GM18511 (cell line): ENCODE data around the gene ARL15.

Experiments used
- ATAC-seq: cut with Tn5 transposase; IDR thresholded peaks from one replicate; pipeline ENCODE4 v1.9.1; 2021; ENCODE audit warnings: mild to moderate bottlenecking, moderate library complexity; ENCODE audit not compliant: unreplicated experiment

ARL15 gene

DNA sequence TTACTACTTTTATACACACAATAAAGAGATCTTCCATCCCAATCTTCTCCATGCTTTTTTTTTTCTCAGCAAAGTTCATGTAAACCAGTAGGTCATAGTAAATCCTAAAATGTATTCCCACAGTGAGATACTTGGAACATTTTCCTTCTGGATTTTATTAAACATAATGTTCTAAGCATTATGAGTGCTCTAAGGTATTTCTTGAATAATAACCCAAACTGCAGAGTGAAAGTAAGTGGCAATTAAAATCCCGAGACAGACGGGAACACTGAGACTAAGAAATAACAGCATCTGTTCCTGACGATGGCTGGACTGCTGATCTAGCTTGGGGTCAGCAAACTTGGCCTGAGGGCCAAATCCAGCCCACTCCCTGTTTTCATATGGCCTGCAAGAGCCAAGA lies 359.8 kb downstream of the ARL15 start:
- no peak for ATAC-seq

DNA sequence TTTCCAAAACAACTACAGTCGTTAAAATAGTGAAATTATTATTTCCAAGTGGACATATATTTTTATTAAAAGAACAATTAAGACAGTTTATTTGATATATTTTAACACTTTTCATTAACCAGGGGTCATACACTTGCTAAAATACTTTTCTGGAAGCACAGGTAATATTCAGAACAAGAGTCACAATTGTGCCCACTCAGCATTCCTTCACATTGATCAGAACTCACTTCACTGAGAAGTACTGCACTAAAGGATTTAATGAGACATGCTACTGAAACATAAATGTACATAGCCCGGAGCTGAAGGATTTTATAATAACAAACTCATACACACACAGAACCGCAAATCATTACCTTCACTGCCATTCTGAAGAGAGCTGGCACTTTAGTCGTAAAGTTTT lies 361.8 kb downstream of the ARL15 start:
- no peak for ATAC-seq

- ATAC-seq: no peak
These were observed 363.8 kb downstream of the ARL15 start for GRCh38 chr5:53946405-53947100.

DNA sequence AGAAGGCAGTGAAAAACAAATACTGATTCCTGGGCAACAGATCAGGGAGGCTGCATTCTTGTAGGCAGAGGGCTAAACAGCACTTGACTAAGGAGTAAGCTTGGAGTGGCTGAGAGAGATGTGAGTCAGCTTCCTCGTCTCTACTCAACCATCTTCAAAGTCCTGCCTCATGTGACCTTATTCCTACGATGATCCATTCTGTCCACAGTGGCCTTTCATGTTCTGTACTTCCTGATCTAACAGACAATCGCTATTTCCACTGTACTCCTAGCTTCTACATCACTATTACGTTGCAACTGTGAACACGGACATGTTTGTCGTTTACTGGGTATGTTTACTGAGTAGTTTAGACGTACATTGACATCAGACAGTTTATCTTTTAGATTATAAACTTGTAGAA lies 365.4 kb downstream of the ARL15 start:
- no peak for ATAC-seq

DNA sequence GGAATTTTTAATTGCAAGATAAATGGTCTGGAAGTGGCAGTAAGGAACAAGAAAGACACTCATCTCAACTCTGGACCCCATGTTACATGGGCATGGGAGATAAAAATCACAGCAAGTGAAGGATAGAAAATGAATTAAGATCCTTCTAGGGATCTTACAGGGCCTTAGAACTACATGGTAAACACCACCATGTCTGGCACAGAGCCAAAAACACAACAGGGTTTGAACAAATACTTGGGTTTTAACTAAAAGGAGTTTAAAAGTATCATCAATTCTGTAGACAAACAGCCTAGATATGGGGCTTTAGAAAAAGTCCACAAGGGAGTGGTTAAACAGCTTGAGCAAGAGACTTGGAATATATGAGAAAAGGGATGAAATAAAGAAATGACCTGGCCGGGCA lies 366.4 kb downstream of the ARL15 start:
- no peak for ATAC-seq

- ATAC-seq: no peak
These were observed 367.6 kb downstream of the ARL15 start for GRCh38 chr5:53942724-53943123.

DNA sequence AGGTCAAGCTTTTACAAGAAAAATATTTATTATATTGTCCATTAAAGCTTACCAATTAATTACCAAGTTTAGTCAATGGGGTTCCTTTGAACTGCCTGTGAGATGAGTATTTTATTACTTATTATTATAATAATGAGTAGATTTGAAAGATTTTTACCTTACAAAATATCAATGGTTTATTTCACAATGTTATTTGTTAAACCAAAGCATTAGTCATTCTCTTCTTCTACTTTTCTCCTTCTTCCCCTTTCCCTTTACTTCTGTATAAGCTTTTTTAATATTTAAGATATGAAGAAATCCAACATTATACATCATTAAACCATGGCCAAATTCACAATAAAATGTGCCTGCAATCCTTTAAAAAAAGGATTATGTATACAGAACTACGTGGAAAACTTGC lies 369.5 kb downstream of the ARL15 start:
- no peak for ATAC-seq

- ATAC-seq: no peak
These were observed 372.9 kb downstream of the ARL15 start for GRCh38 chr5:53937467-53937866.

GRCh38 chr5:53936481-53937352 lies 373.7 kb downstream of the ARL15 start:
- no peak for ATAC-seq

GRCh38 chr5:53934151-53934820 lies 376.1 kb downstream of the ARL15 start:
- no peak for ATAC-seq

DNA sequence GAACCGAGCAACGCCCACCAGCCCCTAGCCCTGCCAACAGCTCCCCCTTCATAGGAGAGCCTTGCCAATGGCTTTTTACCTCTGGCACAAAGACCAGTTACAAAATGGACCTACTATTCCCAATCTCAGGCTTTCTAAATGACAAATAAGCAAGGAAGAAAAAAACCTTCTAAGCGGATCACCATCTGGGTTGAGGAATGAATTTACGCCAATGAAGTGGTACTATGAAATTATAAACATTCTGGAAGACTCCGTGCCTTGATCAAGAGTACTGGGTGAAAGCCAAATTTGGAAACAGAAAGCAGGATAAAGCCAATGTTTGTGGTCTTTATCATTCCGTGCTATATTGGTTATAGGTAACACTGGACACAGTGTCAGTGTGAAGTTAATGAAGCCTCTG lies 378.0 kb downstream of the ARL15 start:
- no peak for ATAC-seq

- no peak for ATAC-seq
These were observed 379.9 kb downstream of the ARL15 start for GRCh38 chr5:53930457-53930856.

GRCh38 chr5:53929570-53929969 lies 380.8 kb downstream of the ARL15 start:
- no peak for ATAC-seq

GRCh38 chr5:53929152-53929551 lies 381.2 kb downstream of the ARL15 start:
- no peak for ATAC-seq

DNA sequence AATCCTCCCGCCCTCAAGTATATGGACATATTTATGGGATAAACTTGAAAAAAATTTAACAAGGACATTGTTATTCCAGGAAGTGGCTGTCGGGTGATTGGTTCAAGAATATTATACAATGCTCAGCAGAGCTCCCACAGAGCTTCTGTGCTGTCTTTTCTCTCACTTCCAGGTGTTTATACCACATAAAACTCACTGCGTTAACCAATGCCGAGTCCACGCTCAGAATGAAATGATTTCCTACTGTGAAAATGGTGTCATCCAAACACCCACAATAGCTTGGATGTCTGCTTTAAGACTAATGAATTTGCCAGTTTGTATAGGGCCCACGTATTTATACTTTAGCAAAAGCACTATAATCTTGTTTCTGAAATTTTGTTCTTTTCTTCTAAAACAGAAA lies 381.7 kb downstream of the ARL15 start:
- no peak for ATAC-seq

DNA sequence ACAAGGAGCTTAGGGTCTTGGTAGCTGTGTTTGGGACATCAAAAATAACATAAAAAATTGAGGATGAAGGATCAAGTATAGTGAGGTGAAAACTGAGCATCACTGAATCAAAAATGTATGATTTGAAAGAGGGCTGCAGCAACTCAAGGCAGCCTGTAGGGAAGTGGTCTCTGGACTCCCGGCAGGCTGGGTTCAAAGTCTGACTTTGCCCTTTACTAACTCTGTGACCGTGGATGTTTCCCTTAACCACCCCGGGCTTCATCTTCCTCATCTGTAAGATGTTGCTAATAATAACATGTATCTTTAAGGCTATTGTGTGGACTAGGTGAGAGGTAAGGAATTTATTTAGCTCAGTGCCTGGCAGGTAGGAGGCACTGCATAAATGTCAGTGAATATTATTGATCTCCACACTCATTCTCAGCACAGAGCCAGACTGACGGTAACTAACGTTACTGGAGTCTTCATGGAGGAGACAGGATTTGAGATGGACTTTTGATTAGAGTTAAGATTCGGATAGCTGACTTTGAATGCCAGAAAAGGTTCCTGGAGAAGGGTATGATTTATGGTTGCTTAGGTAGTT lies 382.6 kb downstream of the ARL15 start:
- no peak for ATAC-seq

DNA sequence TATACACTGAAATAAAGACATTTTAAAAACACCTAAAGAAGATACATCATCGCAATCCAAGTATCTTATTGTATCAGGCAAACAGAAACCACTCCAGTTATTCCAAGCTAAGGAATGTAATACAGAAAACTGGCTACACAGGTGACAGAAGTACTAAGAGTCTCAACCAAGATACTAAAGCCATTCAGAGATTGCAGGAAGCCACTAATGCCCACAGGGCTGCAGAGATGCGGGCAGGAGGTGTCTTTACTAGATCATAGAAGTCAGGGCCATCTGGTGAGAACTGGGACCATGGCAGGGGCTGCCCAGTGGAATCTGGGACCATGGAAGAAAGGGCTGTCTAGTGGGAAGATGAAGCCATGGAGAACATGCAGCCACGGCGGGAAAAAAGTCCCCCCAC lies 384.3 kb downstream of the ARL15 start:
- no peak for ATAC-seq

DNA sequence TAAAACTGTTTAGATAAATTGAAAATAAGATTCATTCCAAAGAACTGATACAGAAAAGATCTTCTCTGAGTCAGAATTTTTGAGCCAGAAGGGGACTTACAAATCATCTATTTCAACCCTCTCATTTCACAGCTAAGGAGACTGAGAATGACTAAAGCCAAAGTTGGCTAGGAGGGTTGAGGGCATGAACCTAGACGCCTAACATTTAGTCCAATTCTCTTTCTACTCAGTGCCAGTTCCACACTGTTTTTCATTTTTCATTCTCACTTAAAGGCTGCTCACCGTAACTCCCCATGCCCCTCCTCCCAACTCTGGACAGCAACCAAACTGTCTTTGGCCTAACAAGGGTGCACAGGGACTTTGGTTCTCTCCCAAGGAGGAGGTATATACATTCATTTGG lies 386.0 kb downstream of the ARL15 start:
- no peak for ATAC-seq

DNA sequence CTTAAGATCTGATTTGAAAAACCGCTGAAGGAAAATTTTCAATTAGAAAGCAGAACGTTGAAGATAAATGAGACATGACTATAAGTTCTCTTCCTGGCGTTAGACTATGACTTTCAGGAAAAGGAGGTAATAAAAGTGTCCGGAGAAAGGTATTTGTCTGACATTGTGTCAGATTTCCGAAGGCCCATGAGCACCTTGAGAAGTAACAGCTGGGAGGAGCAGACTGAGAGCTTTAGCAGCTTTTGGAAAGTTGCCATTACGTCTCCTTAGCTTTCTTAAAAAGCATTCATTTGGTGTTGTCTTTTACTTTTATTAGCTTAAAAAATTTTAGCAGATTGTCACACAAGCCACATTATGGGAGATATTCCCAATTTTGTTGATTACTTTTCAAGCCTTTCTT lies 386.4 kb downstream of the ARL15 start:
- no peak for ATAC-seq

GRCh38 chr5:53922508-53923498 lies 387.6 kb downstream of the ARL15 start:
- ATAC-seq: no peak
